Measurements from ENCODE around the gene COMT. TPM values are rescaled to one million over a fixed set of nuclear protein-coding genes. Genes with fewer than 3 reads are reported as not detected.

The COMT gene
- total RNA-seq, 3 donors from 2014 or later (not counting 1 experiment from before 2014, with no cell fraction given): 37.5 to 56.2 (median 38.2) TPM

- 96% methylated on average over 15 of the region's 15 CpGs for WGBS (ENCODE audit: insufficient coverage)
- Mint-ChIP-seq H3K9me3 (no peaks in the 10 kb centered on the region), H3K36me3 (no peaks in the 10 kb centered on the region), H3K4me1 (peaks cover 12 to 17% of the 10 kb centered on the region in 2 donors), H3K4me3 (no peak overlapping the region), H3K27me3 (ENCODE audit: low read depth in 2 of 2) (no peaks in the 10 kb centered on the region), H3K27ac (no peak overlapping the region)
- intact Hi-C loops (cut with micrococcal nuclease): no loop called here
- no peak overlapping the region for H3K27ac ChIP-seq (ENCODE audit: low read length)
- no peak overlapping the region for H3K4me3 ChIP-seq (ENCODE audit: low read length)
- ATAC-seq (no peak), DNase-seq (no peak)
- no peaks in the 10 kb centered on the region for H3K9me3 ChIP-seq (ENCODE audit: control insufficient read depth, insufficient read depth, low read length)
- H3K27me3 ChIP-seq (ENCODE audit: control insufficient read depth, insufficient read depth, low read length): no peaks in the 10 kb centered on the region
- TF ChIP-seq CTCF (IDR thresholded peaks at IDR 0.05): no peak
- H3K36me3 ChIP-seq (ENCODE audit: control insufficient read depth, insufficient read depth, low read length): peaks cover 5% of the 10 kb centered on the region
- peaks cover 27% of the 10 kb centered on the region for H3K4me1 ChIP-seq (ENCODE audit: control insufficient read depth, insufficient read depth, low read length)
These were observed 48.2 kb upstream of the COMT start for GRCh38 chr22:19893363-19893762.

DNA sequence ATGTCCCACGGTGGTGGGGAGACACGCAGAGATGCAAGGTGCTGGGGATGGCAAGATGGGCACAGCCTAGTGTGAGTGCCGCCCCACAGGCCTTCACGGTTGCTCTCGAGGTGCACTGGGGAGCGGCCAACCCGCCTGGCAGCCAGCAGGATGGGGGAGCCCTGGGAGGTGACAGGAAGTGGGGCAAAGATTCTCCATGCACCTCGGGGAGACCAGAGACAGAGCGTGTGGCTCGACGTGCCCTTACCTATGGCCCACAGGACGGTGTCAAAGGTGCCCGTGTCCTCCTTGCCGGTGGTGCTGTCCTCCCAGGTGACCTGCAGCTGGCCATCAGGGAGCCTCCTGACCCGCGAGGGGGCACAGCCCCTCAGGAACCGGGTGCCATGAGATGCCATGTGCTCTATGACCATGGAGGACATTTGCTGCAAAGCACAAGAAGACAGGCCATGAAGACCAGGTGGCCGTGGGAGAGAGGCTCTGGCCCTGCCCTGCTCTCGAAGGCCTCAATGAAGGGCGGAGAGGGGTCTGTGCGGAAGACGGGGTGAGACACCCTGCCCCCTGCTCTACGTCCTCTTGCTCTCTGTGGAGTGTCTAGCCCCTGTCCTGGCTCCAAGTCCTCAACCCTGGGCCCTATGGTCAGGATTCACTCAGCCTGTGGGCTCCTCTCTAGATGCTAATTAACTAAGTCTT is 46.3 kb upstream of the COMT start:
- H3K4me3 Mint-ChIP-seq: no peak overlapping the region
- H3K27me3 Mint-ChIP-seq (ENCODE audit: low read depth in 2 of 2): no peaks in the 10 kb centered on the region

DNA sequence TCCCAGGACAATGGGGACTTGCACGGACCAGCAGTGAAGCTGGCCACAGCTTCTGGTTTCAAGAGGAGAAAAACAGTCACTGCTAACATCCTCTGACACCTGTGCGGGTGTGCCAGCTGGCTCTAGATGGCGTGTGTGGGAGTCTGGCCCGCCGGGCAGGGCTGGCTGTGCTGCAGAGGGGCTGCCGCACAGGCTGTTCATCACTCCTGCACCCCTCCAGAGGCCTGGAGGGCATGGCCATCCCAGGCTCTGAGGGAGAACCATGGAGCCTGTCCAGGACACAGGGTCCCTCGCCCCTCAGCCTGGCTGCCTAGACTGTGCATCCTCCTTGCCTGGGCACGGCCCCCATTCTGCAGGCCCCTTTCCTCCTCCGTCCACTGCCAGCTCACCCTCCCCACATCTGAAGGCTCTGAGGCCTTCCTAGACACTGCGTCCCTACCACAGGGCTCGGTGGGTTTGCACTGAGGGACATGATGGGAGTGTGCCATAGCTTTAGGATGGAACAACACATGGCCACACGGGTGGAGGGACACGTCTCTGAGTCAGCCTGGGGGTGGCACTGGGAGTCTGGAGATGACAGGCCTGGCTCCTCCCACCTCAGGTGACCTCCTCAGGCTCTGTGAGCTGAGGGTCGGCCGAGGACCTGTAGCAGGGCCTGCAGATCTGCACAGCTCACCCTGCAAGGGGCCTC is 44.8 kb upstream of the COMT start:
- no peak for ATAC-seq

More for the DNA sequence above, 46.3 kb upstream of the COMT start:
- no peak overlapping the region for H3K4me3 ChIP-seq (ENCODE audit: low read length)
- 91% methylated on average over 23 of the region's 23 CpGs for WGBS (ENCODE audit: insufficient coverage)
- H3K4me1 ChIP-seq (ENCODE audit: control insufficient read depth, insufficient read depth, low read length): peaks cover 27% of the 10 kb centered on the region
- H3K9me3 Mint-ChIP-seq: no peaks in the 10 kb centered on the region
- peaks cover 8% of the 10 kb centered on the region for H3K36me3 ChIP-seq (ENCODE audit: control insufficient read depth, insufficient read depth, low read length)
- intact Hi-C loops (cut with micrococcal nuclease): no loop called here
- no peaks in the 10 kb centered on the region for H3K9me3 ChIP-seq (ENCODE audit: control insufficient read depth, insufficient read depth, low read length)
- H3K4me1 Mint-ChIP-seq: peaks cover 12 to 17% of the 10 kb centered on the region in 2 donors
- no peaks in the 10 kb centered on the region for H3K27me3 ChIP-seq (ENCODE audit: control insufficient read depth, insufficient read depth, low read length)
- ATAC-seq (no peak), DNase-seq (peak in 1 of 2 donors; percentile 36)
- H3K27ac ChIP-seq (ENCODE audit: low read length): no peak overlapping the region
- TF ChIP-seq CTCF (IDR thresholded peaks at IDR 0.05): no peak
- no peak overlapping the region for H3K27ac Mint-ChIP-seq
- no peaks in the 10 kb centered on the region for H3K36me3 Mint-ChIP-seq

More for the DNA sequence above, 44.8 kb upstream of the COMT start:
- H3K27me3 ChIP-seq (ENCODE audit: control insufficient read depth, insufficient read depth, low read length): no peaks in the 10 kb centered on the region
- no peak for TF ChIP-seq CTCF (IDR thresholded peaks at IDR 0.05)
- 76% methylated on average over 15 of the region's 15 CpGs for WGBS (ENCODE audit: insufficient coverage)
- H3K9me3 ChIP-seq (ENCODE audit: control insufficient read depth, insufficient read depth, low read length): no peaks in the 10 kb centered on the region
- H3K4me1 ChIP-seq (ENCODE audit: control insufficient read depth, insufficient read depth, low read length): peaks cover 13% of the 10 kb centered on the region
- intact Hi-C loops (cut with micrococcal nuclease): no loop called here
- Mint-ChIP-seq H3K4me3 (no peak overlapping the region), H3K27me3 (ENCODE audit: low read depth in 2 of 2) (no peaks in the 10 kb centered on the region), H3K27ac (no peak overlapping the region), H3K36me3 (no peaks in the 10 kb centered on the region), H3K9me3 (no peaks in the 10 kb centered on the region), H3K4me1 (peaks cover 6 to 9% of the 10 kb centered on the region in 2 donors)
- no peak overlapping the region for H3K4me3 ChIP-seq (ENCODE audit: low read length)
- no peak overlapping the region for H3K27ac ChIP-seq (ENCODE audit: low read length)
- peaks cover 12% of the 10 kb centered on the region for H3K36me3 ChIP-seq (ENCODE audit: control insufficient read depth, insufficient read depth, low read length)
- DNase-seq: peak in 1 of 2 donors; percentile 64
